Measurements from ENCODE around the gene CHMP2A.

The CHMP2A gene

DNA sequence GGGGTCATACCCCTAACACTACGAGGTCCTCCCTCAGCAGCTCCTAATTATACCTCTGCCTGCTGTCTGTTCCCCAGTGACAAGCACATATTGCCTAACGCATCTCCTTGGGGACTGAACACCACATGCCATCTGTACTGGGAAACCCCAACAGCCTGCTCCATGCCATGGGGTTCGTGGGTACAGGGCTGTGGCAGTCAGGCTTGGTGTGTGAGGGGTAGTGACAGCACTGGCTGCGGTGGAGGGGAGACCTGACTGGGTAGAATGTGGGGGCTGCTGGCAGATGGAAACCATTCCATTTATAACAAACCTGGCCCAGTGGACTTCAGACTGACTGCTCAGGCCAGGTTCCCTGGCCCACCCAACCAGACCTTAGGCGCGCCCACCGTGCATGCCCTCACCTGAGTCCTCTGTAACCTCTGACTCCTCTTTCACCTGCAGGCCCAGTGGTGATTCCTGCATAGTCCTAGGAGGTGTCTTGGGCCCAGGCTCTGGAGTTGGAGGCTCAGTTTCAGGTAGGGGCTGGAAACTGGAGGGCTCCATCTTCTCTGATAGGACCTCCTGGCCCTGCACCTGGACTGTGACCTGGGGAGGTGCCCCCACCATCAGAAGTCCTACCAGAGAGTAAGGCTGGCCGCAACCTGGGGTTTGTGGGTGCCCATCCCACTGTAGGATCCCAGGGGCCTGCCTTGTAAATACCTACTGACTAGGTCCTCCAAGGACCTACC is 15.2 kb upstream of the CHMP2A start:
- no peak overlapping the region for H3K4me3 ChIP-seq (ENCODE audit: low read depth, low read length)
- in situ Hi-C loops (cut with HindIII; ENCODE audit: low sequenced_read_pairs): no loop called here
- TF ChIP-seq, protein P1, sequence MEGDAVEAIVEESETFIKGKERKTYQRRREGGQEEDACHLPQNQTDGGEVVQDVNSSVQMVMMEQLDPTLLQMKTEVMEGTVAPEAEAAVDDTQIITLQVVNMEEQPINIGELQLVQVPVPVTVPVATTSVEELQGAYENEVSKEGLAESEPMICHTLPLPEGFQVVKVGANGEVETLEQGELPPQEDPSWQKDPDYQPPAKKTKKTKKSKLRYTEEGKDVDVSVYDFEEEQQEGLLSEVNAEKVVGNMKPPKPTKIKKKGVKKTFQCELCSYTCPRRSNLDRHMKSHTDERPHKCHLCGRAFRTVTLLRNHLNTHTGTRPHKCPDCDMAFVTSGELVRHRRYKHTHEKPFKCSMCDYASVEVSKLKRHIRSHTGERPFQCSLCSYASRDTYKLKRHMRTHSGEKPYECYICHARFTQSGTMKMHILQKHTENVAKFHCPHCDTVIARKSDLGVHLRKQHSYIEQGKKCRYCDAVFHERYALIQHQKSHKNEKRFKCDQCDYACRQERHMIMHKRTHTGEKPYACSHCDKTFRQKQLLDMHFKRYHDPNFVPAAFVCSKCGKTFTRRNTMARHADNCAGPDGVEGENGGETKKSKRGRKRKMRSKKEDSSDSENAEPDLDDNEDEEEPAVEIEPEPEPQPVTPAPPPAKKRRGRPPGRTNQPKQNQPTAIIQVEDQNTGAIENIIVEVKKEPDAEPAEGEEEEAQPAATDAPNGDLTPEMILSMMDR (IDR thresholded peaks at IDR 0.05; ENCODE audit: low read depth, low read length): no peak
- no peak for DNase-seq (ENCODE audit: low read depth, low spot score)

DNA sequence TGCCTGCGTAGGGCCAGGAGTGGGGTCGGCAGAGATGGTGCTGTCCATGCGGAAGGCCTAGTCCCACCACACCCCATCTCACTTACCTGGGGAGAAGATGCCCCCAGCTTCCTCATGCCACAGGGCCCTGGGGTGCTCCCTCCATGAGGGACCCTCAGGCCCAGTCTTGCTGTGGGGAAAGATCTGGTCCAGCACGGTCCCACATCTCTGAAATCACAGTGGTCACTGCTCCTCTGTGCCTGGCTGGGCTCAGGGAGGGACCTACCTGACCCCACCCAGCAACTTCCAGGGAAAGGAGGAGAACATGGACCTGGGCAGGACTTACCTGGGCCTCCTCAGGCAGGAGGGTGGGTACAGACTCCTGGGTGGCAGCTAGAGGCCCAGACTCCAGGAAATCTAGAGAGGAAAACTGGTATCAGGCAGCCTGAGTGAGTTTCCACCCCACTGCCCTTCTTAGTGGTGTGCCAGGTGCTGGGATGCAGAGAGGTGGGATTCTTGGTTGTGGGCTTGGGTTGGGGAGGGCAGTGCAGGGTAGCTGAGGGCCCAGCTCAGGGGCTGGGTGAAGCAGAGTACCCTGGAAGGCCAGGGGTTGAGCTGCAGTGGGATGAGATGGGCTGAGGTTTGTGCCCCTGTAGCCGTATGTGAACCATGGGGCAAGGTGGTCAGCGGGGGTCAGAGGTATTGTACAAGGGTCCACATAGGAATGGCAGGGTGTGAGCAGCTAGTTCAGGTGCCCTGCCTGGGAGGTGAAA is 14.5 kb upstream of the CHMP2A start:
- no peak overlapping the region for H3K4me3 ChIP-seq (ENCODE audit: low read depth, low read length)
- in situ Hi-C loops (cut with HindIII; ENCODE audit: low sequenced_read_pairs): no loop called here
- no peak for DNase-seq (ENCODE audit: low read depth, low spot score)
- TF ChIP-seq, protein P1 (IDR thresholded peaks at IDR 0.05; ENCODE audit: low read depth, low read length): no peak

DNA sequence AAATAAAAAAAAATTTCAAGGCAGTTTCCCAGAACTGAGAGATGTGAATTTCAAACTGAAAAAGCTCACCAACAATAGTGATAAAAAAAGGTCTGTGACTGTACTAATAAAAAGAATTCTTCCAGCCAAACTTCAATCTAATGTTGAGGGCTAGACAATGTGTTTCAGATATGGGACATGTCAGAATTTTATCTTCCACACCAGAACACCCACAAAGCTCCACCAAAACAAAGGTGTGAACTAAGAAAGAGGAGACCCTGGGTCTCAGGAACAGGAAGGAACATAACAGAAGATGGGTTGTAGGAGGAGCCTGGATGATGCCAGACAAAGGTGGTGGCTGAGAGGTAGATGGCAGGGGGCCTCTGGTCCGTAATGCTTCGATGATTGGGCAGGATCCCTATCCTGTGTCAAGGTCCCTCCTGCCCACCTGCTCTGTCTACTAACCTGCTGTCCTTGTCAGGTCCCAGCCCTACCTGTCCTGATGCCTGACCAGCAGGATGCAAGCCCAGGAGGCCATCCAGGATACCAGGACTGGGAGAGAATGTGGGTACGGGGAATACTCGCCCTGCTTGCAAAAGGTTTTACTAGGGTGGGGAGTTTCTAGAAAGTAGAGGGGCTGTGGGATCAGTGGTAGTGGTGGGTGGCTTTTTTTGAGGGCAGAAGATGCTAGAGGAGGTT is 13.7 kb upstream of the CHMP2A start:
- in situ Hi-C loops (cut with HindIII; ENCODE audit: low sequenced_read_pairs): no loop called here
- DNase-seq (ENCODE audit: low read depth, low spot score): no peak
- TF ChIP-seq, protein P1 (IDR thresholded peaks at IDR 0.05; ENCODE audit: low read depth, low read length): no peak
- H3K4me3 ChIP-seq (ENCODE audit: low read depth, low read length): no peak overlapping the region

DNA sequence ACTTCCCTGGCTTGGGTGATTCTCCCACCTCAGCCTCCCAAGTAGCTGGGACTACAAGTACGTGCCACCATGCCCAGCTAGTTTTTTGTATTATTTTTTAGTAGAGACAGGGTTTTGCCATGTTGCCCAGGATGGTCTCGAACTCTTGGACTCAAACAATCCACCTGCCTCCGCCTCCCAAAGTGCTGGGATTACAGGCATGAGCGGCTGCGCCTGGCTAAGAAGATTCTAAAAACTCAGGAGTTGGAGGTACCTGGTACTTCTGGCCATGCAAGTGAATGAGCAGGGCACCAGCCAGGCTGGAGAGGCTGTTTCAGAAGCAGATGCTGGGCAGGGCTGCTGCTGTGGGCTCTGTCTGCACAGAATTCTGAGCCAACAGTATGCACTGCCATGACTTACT is 12.1 kb upstream of the CHMP2A start:
- TF ChIP-seq, protein P1 (IDR thresholded peaks at IDR 0.05; ENCODE audit: low read depth, low read length): no peak
- in situ Hi-C loops (cut with HindIII; ENCODE audit: low sequenced_read_pairs): no loop called here
- DNase-seq (ENCODE audit: low read depth, low spot score): no peak
- no peak overlapping the region for H3K4me3 ChIP-seq (ENCODE audit: low read depth, low read length)

DNA sequence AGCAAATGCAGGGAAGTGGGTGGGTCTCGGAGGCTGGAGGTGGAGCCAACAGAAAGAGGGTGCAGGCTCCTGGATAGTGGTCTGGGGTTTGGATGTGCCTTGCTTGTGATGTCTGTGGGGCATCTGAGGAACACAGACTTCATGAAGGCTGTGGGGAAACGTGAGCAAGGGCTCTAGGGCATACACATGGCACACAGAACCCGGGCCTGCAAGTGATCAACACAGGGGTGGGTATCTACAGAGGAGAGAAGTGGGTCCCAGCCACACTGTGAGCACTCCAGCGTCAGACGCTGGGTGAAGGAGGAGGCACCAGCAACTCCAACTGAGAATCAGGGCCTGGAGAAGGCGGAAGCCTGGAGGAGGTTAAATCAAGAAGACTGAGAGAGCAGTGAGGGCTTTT is 8.9 kb upstream of the CHMP2A start:
- H3K4me3 ChIP-seq (ENCODE audit: low read depth, low read length): no peak overlapping the region
- TF ChIP-seq, protein P1 (IDR thresholded peaks at IDR 0.05; ENCODE audit: low read depth, low read length): no peak
- DNase-seq (ENCODE audit: low read depth, low spot score): no peak
- in situ Hi-C loops (cut with HindIII; ENCODE audit: low sequenced_read_pairs): no loop called here

DNA sequence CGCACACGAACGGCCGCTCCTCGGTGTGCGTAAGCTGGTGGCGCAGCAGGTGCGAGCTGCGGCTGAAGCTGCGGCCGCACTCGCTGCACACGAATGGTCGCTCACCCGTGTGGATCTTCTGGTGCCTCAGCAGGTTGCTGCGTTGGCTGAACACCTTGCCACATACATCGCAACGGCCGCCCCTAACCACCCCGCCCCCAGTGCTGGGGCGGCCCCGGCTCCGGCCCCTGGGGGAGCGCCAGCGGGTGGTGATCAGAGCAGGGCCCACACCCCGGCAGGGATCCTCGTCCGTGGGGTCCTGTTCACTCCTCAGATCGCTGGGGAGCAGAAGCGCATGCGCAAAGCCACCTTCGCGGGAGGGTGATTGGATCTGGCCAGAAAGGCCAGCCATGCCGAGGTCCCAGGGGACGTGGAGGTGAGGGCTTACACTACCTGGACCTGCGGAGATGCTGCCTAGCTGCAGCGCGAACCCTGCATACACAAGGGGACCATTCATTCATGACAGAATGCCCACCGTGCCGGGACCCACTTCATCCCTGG is 8.2 kb upstream of the CHMP2A start:
- TF ChIP-seq, protein P1 (IDR thresholded peaks at IDR 0.05; ENCODE audit: low read depth, low read length): no peak
- in situ Hi-C loops (cut with HindIII; ENCODE audit: low sequenced_read_pairs): no loop called here
- H3K4me3 ChIP-seq (ENCODE audit: low read depth, low read length): no peak overlapping the region

More for the DNA sequence above, 8.2 kb upstream of the CHMP2A start:
- DNase-seq (ENCODE audit: low read depth, low spot score): no peak
